ENCODE data around the gene COL18A1.

DNA sequence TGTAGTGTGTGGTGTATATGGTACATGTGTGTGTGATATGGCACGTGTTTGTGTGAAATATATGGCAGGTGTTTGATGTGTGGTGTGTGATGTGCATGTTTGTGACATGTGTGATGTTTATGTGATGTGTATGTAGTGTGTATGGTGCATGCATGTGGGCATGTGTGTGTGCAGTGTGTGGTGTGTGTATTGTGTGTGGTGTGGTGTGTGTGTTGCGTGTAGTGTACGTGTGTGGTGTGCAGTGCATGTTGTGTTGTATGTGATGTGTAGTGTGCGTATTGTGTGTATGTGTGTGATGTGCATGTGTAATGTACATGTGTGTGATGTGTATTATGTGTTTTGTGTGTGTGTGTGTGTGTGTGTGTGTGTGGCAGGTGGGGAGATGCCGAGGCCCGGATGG is 71.6 kb downstream of the COL18A1 start:
- TF ChIP-seq POLR2A (IDR thresholded peaks at IDR 0.05; ENCODE audit: low read depth) (no peak), EP300 (IDR thresholded peaks at IDR 0.05) (no peak)
- TF ChIP-seq, protein P1, sequence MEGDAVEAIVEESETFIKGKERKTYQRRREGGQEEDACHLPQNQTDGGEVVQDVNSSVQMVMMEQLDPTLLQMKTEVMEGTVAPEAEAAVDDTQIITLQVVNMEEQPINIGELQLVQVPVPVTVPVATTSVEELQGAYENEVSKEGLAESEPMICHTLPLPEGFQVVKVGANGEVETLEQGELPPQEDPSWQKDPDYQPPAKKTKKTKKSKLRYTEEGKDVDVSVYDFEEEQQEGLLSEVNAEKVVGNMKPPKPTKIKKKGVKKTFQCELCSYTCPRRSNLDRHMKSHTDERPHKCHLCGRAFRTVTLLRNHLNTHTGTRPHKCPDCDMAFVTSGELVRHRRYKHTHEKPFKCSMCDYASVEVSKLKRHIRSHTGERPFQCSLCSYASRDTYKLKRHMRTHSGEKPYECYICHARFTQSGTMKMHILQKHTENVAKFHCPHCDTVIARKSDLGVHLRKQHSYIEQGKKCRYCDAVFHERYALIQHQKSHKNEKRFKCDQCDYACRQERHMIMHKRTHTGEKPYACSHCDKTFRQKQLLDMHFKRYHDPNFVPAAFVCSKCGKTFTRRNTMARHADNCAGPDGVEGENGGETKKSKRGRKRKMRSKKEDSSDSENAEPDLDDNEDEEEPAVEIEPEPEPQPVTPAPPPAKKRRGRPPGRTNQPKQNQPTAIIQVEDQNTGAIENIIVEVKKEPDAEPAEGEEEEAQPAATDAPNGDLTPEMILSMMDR (IDR thresholded peaks at IDR 0.05), result no peak
